Measurements from ENCODE around the gene HOXD3. TPM values are rescaled to one million over a fixed set of nuclear protein-coding genes. Genes with fewer than 3 reads are reported as not detected.

HOXD3 gene
- total RNA-seq, 1 donor from 2014 or later: 54.6 TPM

DNA sequence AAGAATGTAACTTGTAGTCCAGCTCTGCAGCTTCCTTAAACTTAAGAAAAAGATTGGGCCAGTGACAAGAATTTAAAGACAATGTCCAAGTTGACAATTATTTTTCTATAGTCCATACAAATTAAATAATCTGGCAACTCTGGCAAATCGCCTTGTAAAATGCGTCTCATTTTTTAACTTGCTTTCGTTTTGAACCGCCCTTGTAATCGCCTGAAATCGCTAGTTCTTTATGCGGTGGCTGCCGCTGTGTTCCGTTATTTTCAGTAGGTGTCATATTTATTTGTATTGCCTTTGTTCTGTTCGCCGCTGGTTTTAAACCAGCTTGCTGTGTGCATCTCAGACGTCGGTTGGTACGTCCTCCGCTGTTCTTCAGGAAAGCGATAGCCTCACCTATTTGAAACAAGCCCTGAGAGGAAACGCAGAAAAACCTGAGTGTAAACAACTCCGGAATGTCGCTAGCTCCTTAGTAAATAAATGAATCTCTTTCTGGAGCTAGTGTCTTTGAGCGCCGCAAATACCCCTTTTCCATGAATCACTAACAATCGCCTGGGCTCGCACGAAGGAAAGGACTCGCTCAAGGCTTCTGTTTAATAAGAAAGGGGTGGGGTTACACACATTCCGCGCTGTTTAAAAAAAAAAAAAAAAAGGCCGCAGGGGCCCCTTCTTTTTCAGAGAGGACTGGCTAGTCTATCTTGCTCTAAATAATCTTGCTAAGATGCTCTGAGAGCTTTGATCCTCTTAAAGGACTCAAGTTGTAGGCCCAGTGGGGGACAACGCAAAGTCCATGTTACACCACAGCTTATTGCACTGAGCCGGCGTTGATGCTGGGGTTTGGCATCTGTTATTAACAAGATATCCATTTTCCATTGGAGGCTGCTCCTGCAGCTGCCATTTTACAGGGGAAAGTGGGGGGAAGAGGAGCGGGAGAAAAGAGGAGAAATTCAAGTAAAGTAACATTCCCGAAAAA lies 24.6 kb upstream of the HOXD3 start:
- peak; percentile 82 for DNase-seq

DNA sequence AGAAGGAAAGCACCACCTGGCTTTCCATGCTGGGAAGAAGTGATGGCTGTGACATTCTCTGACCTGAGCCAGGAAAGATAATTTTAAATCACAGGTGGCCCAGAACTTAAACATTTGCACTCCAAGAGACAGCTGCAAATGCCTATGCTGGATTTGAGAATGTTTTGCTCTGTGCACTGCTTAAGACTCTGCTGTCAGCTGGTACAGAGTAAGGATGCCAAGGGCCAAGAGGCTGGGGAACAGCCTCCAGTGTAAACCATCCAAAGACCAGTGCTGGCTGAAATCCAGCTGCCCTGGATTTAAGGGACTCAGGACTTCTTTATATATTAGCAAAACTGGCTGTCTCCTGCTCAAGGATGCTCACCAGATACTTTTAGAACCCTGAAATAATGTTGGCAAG lies 23.7 kb upstream of the HOXD3 start:
- DNase-seq: peak; percentile 37

GRCh38 chr2:176134035-176134434 lies 23.1 kb upstream of the HOXD3 start:
- peak; percentile 9 for DNase-seq

- DNase-seq: peak; percentile 68
Measured at GRCh38 chr2:176135035-176135440, 22.1 kb upstream of the HOXD3 start.

GRCh38 chr2:176136374-176137251 lies 20.5 kb upstream of the HOXD3 start:
- DNase-seq: peak; percentile 88

DNA sequence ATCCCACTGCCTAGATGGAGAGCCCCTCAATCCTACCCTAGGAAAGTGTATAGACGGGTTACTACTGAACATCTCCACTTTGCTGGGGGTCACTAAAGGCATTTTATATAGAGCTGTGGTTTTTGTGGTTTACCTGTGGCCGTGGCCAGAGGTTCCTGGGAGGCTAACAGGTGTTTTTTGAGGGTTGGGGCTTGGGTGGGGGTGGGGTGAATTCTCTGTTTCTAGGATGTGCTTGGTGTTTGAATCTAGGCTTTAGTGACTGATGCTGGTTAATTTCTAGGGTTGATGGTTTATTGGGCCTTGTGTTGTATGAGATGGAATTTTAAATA lies 19.9 kb upstream of the HOXD3 start:
- DNase-seq: peak; percentile 30

- DNase-seq: peak; percentile 59
Measured at GRCh38 chr2:176137906-176138305, 19.2 kb upstream of the HOXD3 start.

DNA sequence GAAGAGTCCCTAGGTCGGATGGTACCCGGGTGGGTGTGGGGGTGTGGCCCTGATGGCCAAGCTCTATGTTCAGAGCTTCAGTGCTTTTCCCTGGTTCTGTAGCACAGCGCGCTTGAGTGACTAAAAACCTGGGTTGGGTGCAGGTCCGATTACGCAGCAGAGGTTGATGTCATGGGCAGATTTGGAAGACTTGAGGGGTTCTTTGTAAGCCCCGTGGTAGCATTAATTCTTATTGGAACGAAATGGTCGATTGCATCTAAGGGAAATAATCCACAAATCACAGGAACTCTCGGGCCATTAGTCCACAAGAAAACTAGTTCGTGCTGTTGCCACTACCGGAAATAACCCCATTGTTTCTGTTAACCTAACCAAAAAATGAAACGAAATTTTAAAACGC lies 18.6 kb upstream of the HOXD3 start:
- DNase-seq: peak; percentile 72

DNA sequence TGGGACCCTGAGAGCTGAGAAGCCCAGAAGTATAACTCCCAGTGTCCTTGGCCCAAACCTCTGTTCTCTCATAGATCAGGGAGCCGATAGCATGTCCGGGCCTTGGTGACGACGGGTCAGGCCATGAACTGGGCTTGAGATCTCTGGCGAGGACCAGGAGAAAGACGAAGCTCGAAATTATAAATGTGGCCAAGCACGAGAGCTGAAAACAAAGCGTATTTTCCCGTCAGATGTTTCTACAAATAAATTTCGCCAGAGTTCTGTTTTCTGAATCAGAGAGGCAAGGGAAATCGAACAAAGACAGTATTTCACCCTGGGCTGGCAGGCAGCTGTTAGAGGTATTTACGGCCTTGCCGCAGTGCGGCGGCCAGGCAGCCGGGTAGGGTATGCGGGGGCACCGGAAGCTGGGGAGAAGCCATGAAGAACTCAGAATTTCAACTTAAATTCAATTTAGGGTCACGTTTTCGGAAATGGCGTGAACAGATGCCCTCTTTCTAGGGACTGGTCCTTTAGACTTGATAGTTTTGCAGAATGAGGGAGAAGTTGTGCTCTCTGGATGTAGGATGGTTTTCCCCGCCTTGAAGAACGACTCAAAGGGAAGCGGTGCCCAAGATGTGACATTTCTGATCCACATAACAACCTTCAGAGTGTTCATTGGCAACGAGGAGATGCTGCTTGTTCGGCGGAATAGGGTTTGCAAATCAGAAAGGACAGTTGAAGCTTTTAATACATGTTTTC lies 18.0 kb upstream of the HOXD3 start:
- DNase-seq: peak; percentile 65

DNA sequence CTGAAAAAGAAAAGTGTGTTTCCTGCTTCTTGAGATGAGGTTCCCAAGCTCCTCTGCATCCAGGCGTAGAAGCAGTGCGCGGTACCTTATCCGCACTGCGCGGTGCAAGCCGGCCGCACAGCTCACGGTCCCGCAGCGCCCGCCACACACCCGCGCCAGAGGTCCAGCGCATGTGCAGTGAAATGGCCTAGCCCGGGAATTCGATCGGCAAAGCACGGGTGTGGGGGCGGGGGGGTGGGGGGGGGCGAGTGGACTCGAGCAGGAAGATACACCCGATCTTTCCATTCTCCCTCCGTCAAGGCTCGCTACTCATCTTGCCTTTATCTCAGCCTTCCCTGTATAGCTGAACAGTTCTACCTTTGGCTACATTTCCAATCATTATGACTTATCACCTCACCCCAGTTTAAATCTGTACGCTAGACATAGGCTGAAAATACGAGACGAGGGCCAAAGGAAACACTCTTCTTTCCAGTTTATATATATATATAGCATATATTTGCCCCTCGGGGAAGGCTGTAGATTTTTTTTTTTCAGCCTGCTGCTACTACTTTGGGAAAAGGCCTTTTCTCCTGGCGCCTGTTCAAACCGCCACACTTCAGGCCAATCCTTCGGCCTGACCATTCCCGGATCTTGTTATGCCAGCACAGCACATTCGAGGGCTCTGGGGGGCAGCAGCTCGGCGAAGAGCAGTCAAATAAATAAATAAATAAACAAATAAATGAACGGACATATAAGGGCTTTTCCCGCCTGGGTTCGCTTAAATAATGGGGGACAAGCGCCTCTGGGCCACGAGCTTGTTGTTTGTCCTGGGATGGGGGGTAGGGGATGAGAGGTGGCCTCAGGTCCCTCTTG lies 17.2 kb upstream of the HOXD3 start:
- DNase-seq: peak; percentile 65

- DNase-seq: peak; percentile 90
Measured at GRCh38 chr2:176140513-176141317, 16.4 kb upstream of the HOXD3 start.

DNA sequence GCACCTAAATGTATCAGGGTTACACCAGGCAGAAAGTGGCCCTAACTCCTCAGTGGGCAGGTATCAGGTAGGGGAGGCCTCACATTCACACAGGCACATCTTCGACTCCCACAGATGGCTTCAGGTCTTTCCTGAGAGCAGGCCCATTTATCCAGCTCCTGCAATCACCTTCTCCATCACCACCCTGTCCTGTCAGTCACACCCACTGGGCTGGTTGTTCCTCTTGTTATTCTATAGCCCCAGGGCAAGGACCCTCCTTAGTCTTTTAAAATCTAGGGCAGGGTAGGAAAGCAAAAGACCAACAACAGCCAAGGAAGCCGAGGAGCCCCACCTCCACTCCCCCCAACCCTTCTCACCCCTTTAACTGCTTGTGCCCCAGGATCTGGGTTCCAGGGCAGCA lies 14.8 kb upstream of the HOXD3 start:
- no peak for DNase-seq

DNA sequence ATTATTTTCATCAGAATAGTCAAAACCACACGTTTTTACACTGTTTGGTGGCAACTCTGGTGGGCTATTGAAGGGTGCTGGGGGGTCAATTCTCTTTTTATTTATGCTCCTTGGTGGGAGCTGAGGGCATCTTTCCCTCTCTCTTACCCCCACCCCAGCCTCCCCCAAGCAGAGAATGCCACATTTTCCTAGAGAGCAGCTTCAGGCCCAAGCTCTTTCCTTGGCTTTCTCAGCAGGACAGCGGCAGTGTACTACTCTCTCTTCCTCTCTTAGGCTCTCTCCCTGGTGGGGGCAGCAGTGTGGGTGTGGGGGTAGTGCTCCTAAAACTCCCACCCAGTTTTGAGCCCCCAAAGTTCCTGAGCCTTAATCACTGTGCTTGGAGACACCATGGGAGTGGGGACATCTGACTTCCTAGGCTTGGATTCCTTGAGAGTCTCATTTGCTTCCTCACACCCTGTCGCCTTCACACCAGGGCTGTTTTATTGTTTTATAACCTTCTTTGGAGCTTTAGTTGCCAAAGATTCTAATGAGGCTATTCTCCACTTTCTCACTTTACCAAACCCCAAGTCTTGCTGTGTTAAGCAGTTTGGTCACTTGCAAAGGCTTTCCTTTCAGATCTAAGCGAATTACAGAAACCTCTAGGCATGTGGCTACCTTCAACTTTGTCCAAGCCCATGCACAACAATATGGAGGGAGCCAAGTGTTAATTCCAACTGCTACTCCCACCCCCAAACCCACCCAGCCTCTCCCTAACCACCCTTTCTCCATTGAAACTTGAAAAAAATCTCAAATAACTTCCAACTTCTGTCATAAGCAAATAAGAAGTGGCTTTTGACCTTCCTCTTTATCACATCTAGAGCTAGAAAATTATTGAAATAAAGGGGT lies 11.8 kb upstream of the HOXD3 start:
- no peak for DNase-seq

- no peak for DNase-seq
Measured at GRCh38 chr2:176146101-176146500, 11.0 kb upstream of the HOXD3 start.

GRCh38 chr2:176146645-176147044 lies 10.5 kb upstream of the HOXD3 start:
- DNase-seq: no peak

DNA sequence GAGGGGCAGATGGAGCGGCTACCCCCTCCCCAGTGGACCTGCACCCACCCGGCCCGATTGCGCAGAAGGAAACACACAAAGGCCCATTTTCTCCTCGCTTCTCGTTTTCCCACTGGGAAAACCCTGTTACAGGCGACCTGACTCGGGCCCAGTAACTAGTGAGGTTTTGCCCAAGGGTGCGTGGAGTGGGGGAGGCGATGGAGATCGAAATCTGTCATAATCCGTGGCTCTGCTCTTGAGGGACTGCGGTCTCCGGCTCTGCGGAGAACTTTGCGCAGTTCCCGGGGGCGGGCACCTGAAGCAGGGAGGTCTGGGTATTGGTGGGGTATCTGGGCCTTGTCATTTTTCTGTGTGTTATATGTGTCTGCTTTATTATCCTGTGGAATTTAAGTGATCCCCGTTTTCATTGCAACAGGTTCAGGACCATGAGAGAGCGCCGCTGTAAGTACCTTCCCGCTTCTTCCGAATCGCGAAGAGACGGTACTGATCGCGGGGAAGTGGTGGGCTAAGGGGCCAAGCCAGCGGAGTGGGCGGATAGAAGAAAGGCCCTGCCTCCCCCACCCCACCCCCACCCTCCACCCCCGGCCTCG lies 9.8 kb upstream of the HOXD3 start:
- DNase-seq: no peak

GRCh38 chr2:176147800-176148496 lies 9.2 kb upstream of the HOXD3 start:
- no peak for DNase-seq

GRCh38 chr2:176148751-176149421 lies 8.2 kb upstream of the HOXD3 start:
- no peak for DNase-seq
